HepG2 (cell line): Measurements from ENCODE around the gene MYO15A. TPM values are rescaled to one million over a fixed set of nuclear protein-coding genes. Genes with fewer than 3 reads are reported as not detected.
A peak's percentile ranks its signal among the peaks of the same experiment; 100 is the strongest.

Source experiments
- ERF ChIP-seq: IDR thresholded peaks from 2 replicates; pipeline ENCODE4 v1.6.1; 2018; ENCODE audit warnings: missing biosample characterization, missing genetic modification reagents
- FLYWCH1 ChIP-seq: sonication (generic); formaldehyde crosslinking; IDR thresholded peaks from 2 replicates; pipeline ENCODE4 v1.8.1; 2023; ENCODE audit warnings: mild to moderate bottlenecking, missing genetic modification reagents
- GTF2F1 ChIP-seq: fragments of 150-350 bp; IDR thresholded peaks from 2 replicates; pipeline ENCODE4 v1.6.1; 2014; ENCODE audit warnings: low read length
- HCFC1 ChIP-seq: fragments of 150-350 bp; IDR thresholded peaks from 2 replicates; pipeline ENCODE4 v1.6.1; 2014; ENCODE audit warnings: low read depth, low read length
- HES4 ChIP-seq: sonication (generic); formaldehyde crosslinking; IDR thresholded peaks from 2 replicates; pipeline ENCODE4 v1.9.0; 2021; ENCODE audit warnings: mild to moderate bottlenecking, missing genetic modification reagents, borderline replicate concordance
- KLF16 ChIP-seq, 2 experiments: sonication (generic) in 1 of 2; formaldehyde crosslinking in 1 of 2; IDR thresholded peaks; 2 replicates each; pipeline versions ENCODE4 v1.6.1 to v1.8.0; 2016 to 2023; ENCODE audit warnings: missing genetic modification reagents in 2 of 2, missing compliant biosample characterization in 1 of 2
- MNT ChIP-seq: fragments of 450-650 bp; IDR thresholded peaks from 2 replicates; pipeline ENCODE4 v1.6.1; 2016
- NKX3-1 ChIP-seq: sonication (generic); formaldehyde crosslinking; IDR thresholded peaks from 2 replicates; pipeline ENCODE4 v1.5.0; 2020; ENCODE audit warnings: missing genetic modification reagents
- NONO ChIP-seq, 2 experiments: fragments of 450-650 bp in 1 of 2; sonication (generic) in 1 of 2; formaldehyde crosslinking in 1 of 2; IDR thresholded peaks in 1 of 2; conservative IDR thresholded peaks in 1 of 2; 2 replicates each; pipeline versions ENCODE4 v1.6.1 to v1.8.0; 2017 to 2022; ENCODE audit warnings: mild to moderate bottlenecking in 1 of 2, missing genetic modification reagents in 1 of 2, moderate library complexity in 1 of 2
- PCBP2 ChIP-seq: fragments of 200-400 bp; formaldehyde crosslinking; optimal IDR thresholded peaks from 2 replicates; pipeline ENCODE3; 2018; ENCODE audit warnings: low read length, low read depth; ENCODE audit not compliant: poor library complexity, severe bottlenecking
- ZBTB39 ChIP-seq: sonication (generic); formaldehyde crosslinking; IDR thresholded peaks from 2 replicates; pipeline ENCODE4 v1.5.0; 2020; ENCODE audit warnings: missing genetic modification reagents
- ZNF501 ChIP-seq: sonication (generic); formaldehyde crosslinking; IDR thresholded peaks from 2 replicates; pipeline ENCODE4 v1.5.1; 2020; ENCODE audit warnings: mild to moderate bottlenecking, moderate library complexity, missing genetic modification reagents
- ZNF550 ChIP-seq: sonication (generic); formaldehyde crosslinking; IDR thresholded peaks from 2 replicates; pipeline ENCODE4 v1.4.0; 2020; ENCODE audit warnings: mild to moderate bottlenecking, missing genetic modification reagents, borderline replicate concordance
- ZNF569 ChIP-seq: sonication (generic); formaldehyde crosslinking; IDR thresholded peaks from 2 replicates; pipeline ENCODE4 v1.5.0; 2020; ENCODE audit warnings: mild to moderate bottlenecking, missing genetic modification reagents, moderate library complexity, borderline replicate concordance
- ZNF713 ChIP-seq: sonication (generic); formaldehyde crosslinking; IDR thresholded peaks from 2 replicates; pipeline ENCODE4 v1.4.0; 2020; ENCODE audit warnings: mild to moderate bottlenecking, missing genetic modification reagents
- ZNF768 ChIP-seq: sonication (generic); formaldehyde crosslinking; IDR thresholded peaks from 2 replicates; pipeline ENCODE4 v1.4.0; 2020; ENCODE audit warnings: missing genetic modification reagents
- polyA plus RNA-seq, 8 experiments: library from polyadenylated mRNA; depleted of rRNA in 3 of 8; stranded (reverse) in 7 of 8; unstranded in 1 of 8; fragments of >200 nt; fragmentation: Illumina TruSeq in 4 of 8; extraction: Trizol in 4 of 8; gene quantifications; 2 replicates each; pipeline versions ENCODE4 v1.2.1 to v1.2.3, GENCODE V29; 2011 to 2016; ENCODE audit warnings: low read depth in 4 of 8, missing spikeins in 1 of 8, mixed read lengths in 1 of 8; ENCODE audit not compliant: insufficient read depth in 1 of 8
- total RNA-seq, 5 experiments: library from RNA; depleted of rRNA; stranded (reverse); fragments of >200 nt; fragmentation: Illumina TruSeq; extraction: Trizol; gene quantifications; 2 replicates each; pipeline ENCODE4 v1.2.3, GENCODE V29; 2016; ENCODE audit warnings: low read depth in 1 of 5
- TF ChIP-seq, protein P1 (sequence below): sonication (generic); formaldehyde crosslinking; IDR thresholded peaks from 2 replicates; pipeline ENCODE4 v1.4.0; 2020; ENCODE audit warnings: missing genetic modification reagents
- TF ChIP-seq, protein P2 (sequence below): sonication (generic); formaldehyde crosslinking; IDR thresholded peaks from 2 replicates; pipeline ENCODE4 v1.5.0; 2020; ENCODE audit warnings: missing genetic modification reagents
- TF ChIP-seq, protein P3 (sequence below): sonication (generic); formaldehyde crosslinking; IDR thresholded peaks from 2 replicates; pipeline ENCODE4 v1.8.0; 2022; ENCODE audit warnings: missing genetic modification reagents, mild to moderate bottlenecking, borderline replicate concordance

The MYO15A gene
- total and polyA plus RNA-seq, 2 of the 13 experiments (the other 11 are each of a cell fraction or from before 2014, with no cell fraction given) = 0.07 to 0.20 TPM

GRCh38 chr17:18224387-18225120 lies 116.0 kb downstream of the MYO15A start (continued):
- TF ChIP-seq FLYWCH1 (CRISPR knock-in tag) (no peak), MNT (no peak), NKX3-1 (CRISPR knock-in tag) (no peak), ZNF501 (CRISPR knock-in tag) (0 out of 2 replicates have a peak, but pooled peaks have one; percentile 34), KLF16 (CRISPR knock-in tag; IDR thresholded peaks at IDR 0.05) (peak in 1 of 2 experiments; percentile 37; a peak in 1 of 4 replicates), ZNF550 (CRISPR knock-in tag) (no peak), ZNF768 (0 out of 2 replicates have a peak, but pooled peaks have one; percentile 16), ZBTB39 (CRISPR knock-in tag) (no peak), HCFC1 (no peak), ZNF569 (CRISPR knock-in tag) (no peak), ERF (CRISPR knock-in tag) (no peak; the same call in 1 of the 2 replicates), GTF2F1 (no peak), ZNF713 (CRISPR knock-in tag) (no peak), NONO (IDR thresholded peaks at IDR 0.05) (no peak), NONO (CRISPR knock-in tag; conservative IDR thresholded peaks at IDR 0.05) (no peak), PCBP2 (no peak), HES4 (CRISPR knock-in tag) (no peak)
- TF ChIP-seq, protein P1, sequence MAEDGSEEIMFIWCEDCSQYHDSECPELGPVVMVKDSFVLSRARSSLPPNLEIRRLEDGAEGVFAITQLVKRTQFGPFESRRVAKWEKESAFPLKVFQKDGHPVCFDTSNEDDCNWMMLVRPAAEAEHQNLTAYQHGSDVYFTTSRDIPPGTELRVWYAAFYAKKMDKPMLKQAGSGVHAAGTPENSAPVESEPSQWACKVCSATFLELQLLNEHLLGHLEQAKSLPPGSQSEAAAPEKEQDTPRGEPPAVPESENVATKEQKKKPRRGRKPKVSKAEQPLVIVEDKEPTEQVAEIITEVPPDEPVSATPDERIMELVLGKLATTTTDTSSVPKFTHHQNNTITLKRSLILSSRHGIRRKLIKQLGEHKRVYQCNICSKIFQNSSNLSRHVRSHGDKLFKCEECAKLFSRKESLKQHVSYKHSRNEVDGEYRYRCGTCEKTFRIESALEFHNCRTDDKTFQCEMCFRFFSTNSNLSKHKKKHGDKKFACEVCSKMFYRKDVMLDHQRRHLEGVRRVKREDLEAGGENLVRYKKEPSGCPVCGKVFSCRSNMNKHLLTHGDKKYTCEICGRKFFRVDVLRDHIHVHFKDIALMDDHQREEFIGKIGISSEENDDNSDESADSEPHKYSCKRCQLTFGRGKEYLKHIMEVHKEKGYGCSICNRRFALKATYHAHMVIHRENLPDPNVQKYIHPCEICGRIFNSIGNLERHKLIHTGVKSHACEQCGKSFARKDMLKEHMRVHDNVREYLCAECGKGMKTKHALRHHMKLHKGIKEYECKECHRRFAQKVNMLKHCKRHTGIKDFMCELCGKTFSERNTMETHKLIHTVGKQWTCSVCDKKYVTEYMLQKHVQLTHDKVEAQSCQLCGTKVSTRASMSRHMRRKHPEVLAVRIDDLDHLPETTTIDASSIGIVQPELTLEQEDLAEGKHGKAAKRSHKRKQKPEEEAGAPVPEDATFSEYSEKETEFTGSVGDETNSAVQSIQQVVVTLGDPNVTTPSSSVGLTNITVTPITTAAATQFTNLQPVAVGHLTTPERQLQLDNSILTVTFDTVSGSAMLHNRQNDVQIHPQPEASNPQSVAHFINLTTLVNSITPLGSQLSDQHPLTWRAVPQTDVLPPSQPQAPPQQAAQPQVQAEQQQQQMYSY (CRISPR knock-in tag) = no peak
- TF ChIP-seq, protein P2, sequence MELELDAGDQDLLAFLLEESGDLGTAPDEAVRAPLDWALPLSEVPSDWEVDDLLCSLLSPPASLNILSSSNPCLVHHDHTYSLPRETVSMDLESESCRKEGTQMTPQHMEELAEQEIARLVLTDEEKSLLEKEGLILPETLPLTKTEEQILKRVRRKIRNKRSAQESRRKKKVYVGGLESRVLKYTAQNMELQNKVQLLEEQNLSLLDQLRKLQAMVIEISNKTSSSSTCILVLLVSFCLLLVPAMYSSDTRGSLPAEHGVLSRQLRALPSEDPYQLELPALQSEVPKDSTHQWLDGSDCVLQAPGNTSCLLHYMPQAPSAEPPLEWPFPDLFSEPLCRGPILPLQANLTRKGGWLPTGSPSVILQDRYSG (CRISPR knock-in tag) = no peak
- TF ChIP-seq, protein P3, sequence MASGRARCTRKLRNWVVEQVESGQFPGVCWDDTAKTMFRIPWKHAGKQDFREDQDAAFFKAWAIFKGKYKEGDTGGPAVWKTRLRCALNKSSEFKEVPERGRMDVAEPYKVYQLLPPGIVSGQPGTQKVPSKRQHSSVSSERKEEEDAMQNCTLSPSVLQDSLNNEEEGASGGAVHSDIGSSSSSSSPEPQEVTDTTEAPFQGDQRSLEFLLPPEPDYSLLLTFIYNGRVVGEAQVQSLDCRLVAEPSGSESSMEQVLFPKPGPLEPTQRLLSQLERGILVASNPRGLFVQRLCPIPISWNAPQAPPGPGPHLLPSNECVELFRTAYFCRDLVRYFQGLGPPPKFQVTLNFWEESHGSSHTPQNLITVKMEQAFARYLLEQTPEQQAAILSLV = no peak
